Peyer's patch (tissue), 4 donors: ENCODE results near the gene ZNF385D.

Experiments used
- POLR2A ChIP-seq, 2 donors: fragments of 450-650 bp; IDR thresholded peaks; one replicate each; pipeline ENCODE4 v1.5.1; 2017; ENCODE audit warnings: antibody characterized with exemption in 2 of 2, mild to moderate bottlenecking in 2 of 2, moderate library complexity in 2 of 2
- TF ChIP-seq, protein P1 (sequence below), 6 experiments: fragments of 450-650 bp in 4 of 6; fragments of 200-600 bp in 2 of 6; sonication (generic) in 1 of 6; IDR thresholded peaks; one replicate each; pipeline ENCODE4 v1.5.1; 2017 to 2019; ENCODE audit warnings: antibody characterized with exemption in 6 of 6, mild to moderate bottlenecking in 3 of 6, moderate library complexity in 1 of 6

DNA sequence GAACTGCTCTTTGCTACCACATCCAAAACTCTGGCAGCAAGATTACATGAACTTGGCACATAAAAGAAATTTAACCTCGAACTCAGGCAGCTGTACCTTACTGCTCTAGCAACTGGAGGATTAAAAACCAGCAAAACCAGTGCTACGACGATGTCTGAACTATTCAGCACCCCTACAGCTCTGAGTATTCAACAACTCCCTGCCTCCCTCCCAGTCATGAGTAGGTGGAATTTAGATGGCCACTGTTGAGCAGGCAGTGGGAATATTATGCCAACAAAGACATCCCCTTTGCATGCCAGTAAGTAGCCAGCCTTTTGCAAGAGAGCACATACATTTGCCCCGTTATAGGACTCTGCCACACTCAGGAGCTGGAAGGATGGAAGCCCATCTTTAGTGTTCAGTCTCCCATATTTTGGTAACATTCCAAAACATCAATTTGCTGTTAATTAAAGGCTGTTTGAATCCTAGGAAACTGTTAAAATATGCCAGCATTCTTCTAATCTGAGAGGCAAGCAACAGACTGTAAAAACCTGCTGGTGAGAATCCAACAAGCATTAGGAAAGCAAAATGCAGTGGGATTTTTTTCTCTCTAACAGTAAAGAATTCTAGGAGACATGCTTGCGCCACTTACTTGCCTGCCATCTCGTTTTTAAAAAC, 85.4 kb downstream of the ZNF385D start:
- TF ChIP-seq, protein P1, sequence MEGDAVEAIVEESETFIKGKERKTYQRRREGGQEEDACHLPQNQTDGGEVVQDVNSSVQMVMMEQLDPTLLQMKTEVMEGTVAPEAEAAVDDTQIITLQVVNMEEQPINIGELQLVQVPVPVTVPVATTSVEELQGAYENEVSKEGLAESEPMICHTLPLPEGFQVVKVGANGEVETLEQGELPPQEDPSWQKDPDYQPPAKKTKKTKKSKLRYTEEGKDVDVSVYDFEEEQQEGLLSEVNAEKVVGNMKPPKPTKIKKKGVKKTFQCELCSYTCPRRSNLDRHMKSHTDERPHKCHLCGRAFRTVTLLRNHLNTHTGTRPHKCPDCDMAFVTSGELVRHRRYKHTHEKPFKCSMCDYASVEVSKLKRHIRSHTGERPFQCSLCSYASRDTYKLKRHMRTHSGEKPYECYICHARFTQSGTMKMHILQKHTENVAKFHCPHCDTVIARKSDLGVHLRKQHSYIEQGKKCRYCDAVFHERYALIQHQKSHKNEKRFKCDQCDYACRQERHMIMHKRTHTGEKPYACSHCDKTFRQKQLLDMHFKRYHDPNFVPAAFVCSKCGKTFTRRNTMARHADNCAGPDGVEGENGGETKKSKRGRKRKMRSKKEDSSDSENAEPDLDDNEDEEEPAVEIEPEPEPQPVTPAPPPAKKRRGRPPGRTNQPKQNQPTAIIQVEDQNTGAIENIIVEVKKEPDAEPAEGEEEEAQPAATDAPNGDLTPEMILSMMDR (IDR thresholded peaks at IDR 0.05), result no peak
- no peak for TF ChIP-seq POLR2A (IDR thresholded peaks at IDR 0.05)
